H1 (cell line): ENCODE measurements around the gene RGMB. TPM values are rescaled to one million over a fixed set of nuclear protein-coding genes. Genes with fewer than 3 reads are reported as not detected.

ENCODE experiments used
- ATF2 ChIP-seq: IDR thresholded peaks from 2 replicates; pipeline ENCODE4 v1.6.1; 2012; ENCODE audit warnings: low read length, inconsistent platforms
- BRCA1 ChIP-seq: IDR thresholded peaks from 2 replicates; pipeline ENCODE4 v1.6.1; 2012; ENCODE audit warnings: low read depth, low read length, improper control_type of control experiment
- CBX8 ChIP-seq: fragments of 300-800, 300-1000 bp; sonication (generic); IDR thresholded peaks from 2 replicates; pipeline ENCODE4 v1.7.1; 2016; ENCODE audit warnings: low read depth, low read length, borderline replicate concordance
- CTCF ChIP-seq, 3 experiments: IDR thresholded peaks; 1 replicate in 2 of 3; 2 replicates in 1 of 3; pipeline versions ENCODE4 v1.5.1 to v1.6.1; 2011; ENCODE audit warnings: low read length in 3 of 3, mild to moderate bottlenecking in 3 of 3, inconsistent platforms in 2 of 3, low read depth in 1 of 3, moderate library complexity in 1 of 3; ENCODE audit not compliant: insufficient read depth in 1 of 3; ENCODE audit errors: control extremely low read depth in 1 of 3
- FOSL1 ChIP-seq: IDR thresholded peaks from 2 replicates; pipeline ENCODE4 v1.6.1; 2011; ENCODE audit warnings: mild to moderate bottlenecking, low read depth, low read length, moderate library complexity; ENCODE audit not compliant: insufficient read depth
- GTF2F1 ChIP-seq: IDR thresholded peaks from 2 replicates; pipeline ENCODE4 v1.6.1; 2012; ENCODE audit warnings: low read depth, low read length, improper control_type of control experiment, borderline replicate concordance
- HDAC6 ChIP-seq: IDR thresholded peaks from one replicate; pipeline ENCODE4 v1.7.1; 2012; ENCODE audit warnings: low read depth, mild to moderate bottlenecking, inconsistent platforms, low read length, moderate library complexity
- JUN ChIP-seq: IDR thresholded peaks from 2 replicates; pipeline ENCODE4 v1.6.1; 2011; ENCODE audit warnings: low read depth, mild to moderate bottlenecking, improper control_type of control experiment, low read length
- KDM1A ChIP-seq: fragments of 200-600, 300-600 bp; sonication (generic); IDR thresholded peaks from 2 replicates; pipeline ENCODE4 v1.7.1; 2016; ENCODE audit warnings: mild to moderate bottlenecking, low read length, borderline replicate concordance
- KDM4A ChIP-seq: IDR thresholded peaks from one replicate; pipeline ENCODE4 v1.7.1; 2012; ENCODE audit warnings: low read depth, mild to moderate bottlenecking, moderate library complexity, low read length, inconsistent platforms; ENCODE audit not compliant: severe bottlenecking
- MAFK ChIP-seq: IDR thresholded peaks from 2 replicates; pipeline ENCODE4 v1.6.1; 2012; ENCODE audit warnings: low read depth, mild to moderate bottlenecking, improper control_type of control experiment, low read length
- MAX ChIP-seq: IDR thresholded peaks from 2 replicates; pipeline ENCODE4 v1.6.1; 2012; ENCODE audit warnings: inconsistent platforms
- NANOG ChIP-seq: IDR thresholded peaks from 2 replicates; pipeline ENCODE4 v1.6.1; 2011; ENCODE audit warnings: low read length, low read depth, mild to moderate bottlenecking, inconsistent platforms; ENCODE audit not compliant: insufficient read depth, poor library complexity, severe bottlenecking
- POLR2AphosphoS5 ChIP-seq: IDR thresholded peaks from 2 replicates; pipeline ENCODE4 v1.6.1; 2011; ENCODE audit warnings: low read depth, low read length
- RBBP5 ChIP-seq: IDR thresholded peaks from 2 replicates; pipeline ENCODE4 v1.7.1; 2012; ENCODE audit warnings: low read depth, mild to moderate bottlenecking, inconsistent platforms, low read length, moderate library complexity, borderline replicate concordance
- SAP30 ChIP-seq: fragments of 300-600 bp; sonication (generic); IDR thresholded peaks from 2 replicates; pipeline ENCODE4 v1.7.1; 2012; ENCODE audit warnings: low read length, moderate library complexity, mild to moderate bottlenecking, inconsistent platforms; ENCODE audit not compliant: insufficient read depth, insufficient replicate concordance
- SIN3A ChIP-seq, 2 experiments: IDR thresholded peaks in 1 of 2; conservative IDR thresholded peaks in 1 of 2; 2 replicates each; pipeline ENCODE4 v1.6.1; 2011 to 2012; ENCODE audit warnings: low read length in 2 of 2, improper control_type of control experiment in 1 of 2, low read depth in 1 of 2, mild to moderate bottlenecking in 1 of 2
- SIRT6 ChIP-seq: IDR thresholded peaks from one replicate; pipeline ENCODE4 v1.7.1; 2012; ENCODE audit warnings: low read length, inconsistent platforms
- SP1 ChIP-seq: IDR thresholded peaks from 2 replicates; pipeline ENCODE4 v1.6.1; 2011; ENCODE audit warnings: low read depth, low read length
- SP2 ChIP-seq: IDR thresholded peaks from 2 replicates; pipeline ENCODE4 v1.6.1; 2012; ENCODE audit warnings: mild to moderate bottlenecking, low read length, inconsistent platforms
- polyA plus RNA-seq, 7 experiments: library from polyadenylated mRNA; depleted of rRNA in 3 of 7; stranded (reverse) in 5 of 7; unstranded in 2 of 7; fragments of >200 nt in 5 of 7; fragments of 200-250 nt in 2 of 7; gene quantifications; 1 replicate in 5 of 7; 2 replicates in 1 of 7; 4 replicates in 1 of 7; pipeline versions ENCODE4 v1.2.1 to v1.2.3, GENCODE V29; 2011 to 2013; ENCODE audit warnings: missing spikeins in 2 of 7, mixed read lengths in 2 of 7
- total RNA-seq: library from RNA; stranded (reverse); fragmentation: NEBNext Ultra II Directional; extraction: Animal tissue kit (Norgen Biotek cat#: 25700); gene quantifications from 2 replicates; pipeline ENCODE4 v1.2.1, GENCODE V29; 2021

Gene RGMB
- total and polyA plus RNA-seq, 2 of the 8 experiments (the other 6 are each of a cell fraction or from before 2014, with no cell fraction given), result 11.7 to 27.0 TPM

- TF ChIP-seq SP1 (peak; percentile 78), HDAC6 (no peak), NANOG (peak; percentile 71), POLR2AphosphoS5 (no peak), JUN (peak; percentile 65), SIN3A (conservative IDR thresholded peaks at IDR 0.05 in 1 of 2, IDR thresholded peaks at IDR 0.05 in 1 of 2; ENCODE audit: low read depth in 1 of 2, low read length in 2 of 2) (peak in 1 of 2 experiments; percentile 90; a peak in 3 of 4 replicates), ATF2 (peak; percentile 46; the same call in 1 of the 2 replicates), MAX (no peak), SP2 (no peak), RBBP5 (no peak), CTCF (IDR thresholded peaks at IDR 0.05; ENCODE audit: control extremely low read depth in 1 of 3, insufficient read depth in 1 of 3, low read depth in 1 of 3, low read length in 3 of 3) (no peak), MAFK (no peak), SIRT6 (no peak), FOSL1 (no peak), SAP30 (no peak), GTF2F1 (no peak), KDM4A (no peak), KDM1A (no peak), CBX8 (no peak), BRCA1 (no peak)
Measured at GRCh38 chr5:98763001-98763630, 10.3 kb upstream of the RGMB start (continued).
